ENCODE data around the gene BRAT1.

GRCh38 chr7:2511769-2512168 is 43.6 kb downstream of the BRAT1 start:
- TF ChIP-seq CTCF (conservative IDR thresholded peaks at IDR 0.05) (no peak), EZH2 (IDR thresholded peaks at IDR 0.05; ENCODE audit: low read depth) (no peak)
